ENCODE results near the gene AOPEP. TPM values are rescaled to one million over a fixed set of nuclear protein-coding genes. Genes with fewer than 3 reads are reported as not detected.

AOPEP gene
- total and polyA plus RNA-seq, 2 of the 13 experiments (the other 11 are each of a cell fraction or from before 2014, with no cell fraction given), result 22.2 to 41.6 TPM

DNA sequence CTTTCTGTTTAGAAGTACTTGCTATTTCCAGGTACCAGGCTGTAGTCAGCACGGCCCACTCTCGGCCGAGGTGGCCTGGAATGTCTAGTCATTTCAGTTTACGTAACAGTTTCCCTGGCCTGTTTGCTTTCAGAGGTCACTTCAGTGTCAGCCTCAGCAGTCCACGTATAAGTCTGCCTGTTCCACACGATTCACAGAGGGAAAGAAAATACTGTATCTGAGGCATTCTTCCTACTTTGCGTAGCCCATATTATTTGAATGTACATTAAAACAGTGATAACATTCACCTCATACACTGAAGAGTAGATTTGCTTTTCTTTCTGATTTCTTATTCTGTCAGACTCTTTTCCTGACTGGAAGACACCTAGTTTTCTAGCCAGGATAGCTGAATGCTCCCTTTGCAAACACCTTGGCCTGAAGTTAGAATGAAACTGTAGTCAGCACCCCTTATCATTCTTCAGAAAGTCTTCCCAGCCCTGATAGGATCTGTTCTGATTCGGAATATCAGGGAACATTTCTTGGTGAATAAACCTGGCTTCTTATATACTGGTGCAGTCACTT lies 140.9 kb downstream of the AOPEP start (continued):
- TF ChIP-seq, protein P1, sequence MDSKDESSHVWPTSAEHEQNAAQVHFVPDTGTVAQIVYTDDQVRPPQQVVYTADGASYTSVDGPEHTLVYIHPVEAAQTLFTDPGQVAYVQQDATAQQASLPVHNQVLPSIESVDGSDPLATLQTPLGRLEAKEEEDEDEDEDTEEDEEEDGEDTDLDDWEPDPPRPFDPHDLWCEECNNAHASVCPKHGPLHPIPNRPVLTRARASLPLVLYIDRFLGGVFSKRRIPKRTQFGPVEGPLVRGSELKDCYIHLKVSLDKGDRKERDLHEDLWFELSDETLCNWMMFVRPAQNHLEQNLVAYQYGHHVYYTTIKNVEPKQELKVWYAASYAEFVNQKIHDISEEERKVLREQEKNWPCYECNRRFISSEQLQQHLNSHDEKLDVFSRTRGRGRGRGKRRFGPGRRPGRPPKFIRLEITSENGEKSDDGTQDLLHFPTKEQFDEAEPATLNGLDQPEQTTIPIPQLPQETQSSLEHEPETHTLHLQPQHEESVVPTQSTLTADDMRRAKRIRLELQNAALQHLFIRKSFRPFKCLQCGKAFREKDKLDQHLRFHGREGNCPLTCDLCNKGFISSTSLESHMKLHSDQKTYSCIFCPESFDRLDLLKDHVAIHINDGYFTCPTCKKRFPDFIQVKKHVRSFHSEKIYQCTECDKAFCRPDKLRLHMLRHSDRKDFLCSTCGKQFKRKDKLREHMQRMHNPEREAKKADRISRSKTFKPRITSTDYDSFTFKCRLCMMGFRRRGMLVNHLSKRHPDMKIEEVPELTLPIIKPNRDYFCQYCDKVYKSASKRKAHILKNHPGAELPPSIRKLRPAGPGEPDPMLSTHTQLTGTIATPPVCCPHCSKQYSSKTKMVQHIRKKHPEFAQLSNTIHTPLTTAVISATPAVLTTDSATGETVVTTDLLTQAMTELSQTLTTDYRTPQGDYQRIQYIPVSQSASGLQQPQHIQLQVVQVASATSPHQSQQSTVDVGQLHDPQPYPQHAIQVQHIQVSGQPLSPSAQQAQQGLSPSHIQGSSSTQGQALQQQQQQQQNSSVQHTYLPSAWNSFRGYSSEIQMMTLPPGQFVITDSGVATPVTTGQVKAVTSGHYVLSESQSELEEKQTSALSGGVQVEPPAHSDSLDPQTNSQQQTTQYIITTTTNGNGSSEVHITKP (CRISPR knock-in tag; IDR thresholded peaks at IDR 0.05; ENCODE audit: low read depth), result 0 out of 2 replicates have a peak, but pooled peaks have one; percentile 33
- TF ChIP-seq CBX5 (CRISPR knock-in tag; IDR thresholded peaks at IDR 0.05; ENCODE audit: borderline replicate concordance), result peak; percentile 72; the same call in 1 of the 2 replicates
- TF ChIP-seq ZNF691 (CRISPR knock-in tag; IDR thresholded peaks at IDR 0.05; ENCODE audit: borderline replicate concordance, low read depth), result no peak
- TF ChIP-seq SALL2 (CRISPR knock-in tag; IDR thresholded peaks at IDR 0.05), result no peak
- no peak for TF ChIP-seq ZSCAN12 (CRISPR knock-in tag; IDR thresholded peaks at IDR 0.05)
- no peak for TF ChIP-seq ELF1 (CRISPR knock-in tag; IDR thresholded peaks at IDR 0.05)
- TF ChIP-seq KIAA2018 (CRISPR knock-in tag; IDR thresholded peaks at IDR 0.05; ENCODE audit: borderline replicate concordance), result no peak
- TF ChIP-seq MAFK (conservative IDR thresholded peaks at IDR 0.05 in 1 of 2, IDR thresholded peaks at IDR 0.05 in 1 of 2; ENCODE audit: low read length in 2 of 2), result peak; percentile 24 to 47; a peak in 2 of 4 replicates
- TF ChIP-seq BORCS8-MEF2B (CRISPR knock-in tag; IDR thresholded peaks at IDR 0.05), result no peak
- TF ChIP-seq, protein P2, sequence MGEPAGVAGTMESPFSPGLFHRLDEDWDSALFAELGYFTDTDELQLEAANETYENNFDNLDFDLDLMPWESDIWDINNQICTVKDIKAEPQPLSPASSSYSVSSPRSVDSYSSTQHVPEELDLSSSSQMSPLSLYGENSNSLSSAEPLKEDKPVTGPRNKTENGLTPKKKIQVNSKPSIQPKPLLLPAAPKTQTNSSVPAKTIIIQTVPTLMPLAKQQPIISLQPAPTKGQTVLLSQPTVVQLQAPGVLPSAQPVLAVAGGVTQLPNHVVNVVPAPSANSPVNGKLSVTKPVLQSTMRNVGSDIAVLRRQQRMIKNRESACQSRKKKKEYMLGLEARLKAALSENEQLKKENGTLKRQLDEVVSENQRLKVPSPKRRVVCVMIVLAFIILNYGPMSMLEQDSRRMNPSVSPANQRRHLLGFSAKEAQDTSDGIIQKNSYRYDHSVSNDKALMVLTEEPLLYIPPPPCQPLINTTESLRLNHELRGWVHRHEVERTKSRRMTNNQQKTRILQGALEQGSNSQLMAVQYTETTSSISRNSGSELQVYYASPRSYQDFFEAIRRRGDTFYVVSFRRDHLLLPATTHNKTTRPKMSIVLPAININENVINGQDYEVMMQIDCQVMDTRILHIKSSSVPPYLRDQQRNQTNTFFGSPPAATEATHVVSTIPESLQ (CRISPR knock-in tag; conservative IDR thresholded peaks at IDR 0.05), result no peak
- TF ChIP-seq NFE2 (CRISPR knock-in tag; IDR thresholded peaks at IDR 0.05), result peak; percentile 92
- TF ChIP-seq JARID2 (CRISPR knock-in tag; IDR thresholded peaks at IDR 0.05; ENCODE audit: insufficient replicate concordance), result no peak
